GM12872 (cell line): Measurements from ENCODE around the gene SLC35F2.

Source experiments
- CTCF ChIP-seq: IDR thresholded peaks from 3 replicates; pipeline ENCODE4 v1.5.1; 2011; ENCODE audit warnings: low read depth, mild to moderate bottlenecking, low read length, moderate library complexity; ENCODE audit not compliant: insufficient read depth

SLC35F2 gene

GRCh38 chr11:107791343-107792048 is 67.1 kb downstream of the SLC35F2 start:
- TF ChIP-seq CTCF = no peak

GRCh38 chr11:107789767-107790166 is 68.8 kb downstream of the SLC35F2 start:
- no peak for TF ChIP-seq CTCF

GRCh38 chr11:107787733-107788132 is 70.9 kb downstream of the SLC35F2 start:
- TF ChIP-seq CTCF = no peak

GRCh38 chr11:107785401-107785800 is 73.2 kb downstream of the SLC35F2 start:
- no peak for TF ChIP-seq CTCF

- TF ChIP-seq CTCF = no peak
Measured at GRCh38 chr11:107783121-107783520, 75.5 kb downstream of the SLC35F2 start.

GRCh38 chr11:107780775-107781174 is 77.8 kb downstream of the SLC35F2 start:
- TF ChIP-seq CTCF = no peak

- TF ChIP-seq CTCF = no peak
Measured at GRCh38 chr11:107780136-107780535, 78.5 kb downstream of the SLC35F2 start.
